HG03439 (cell line): Measurements from ENCODE around the gene LRIT2.
A peak's percentile ranks its signal among the peaks of the same experiment; 100 is the strongest.
"Not testable (repeated sequence)": the region's sequence is repeated elsewhere in the genome, so short reads cannot be mapped to it uniquely, and the experiment has no call there.

ENCODE experiments used
- ATAC-seq: cut with Tn5 transposase; IDR thresholded peaks from one replicate; pipeline ENCODE4 v1.9.1; 2021; ENCODE audit warnings: mild to moderate bottlenecking, moderate library complexity; ENCODE audit not compliant: unreplicated experiment

The LRIT2 gene

GRCh38 chr10:84188815-84189214 is 36.5 kb downstream of the LRIT2 start:
- no peak for ATAC-seq

- no peak for ATAC-seq
Observed at GRCh38 chr10:84185526-84186175, 39.7 kb downstream of the LRIT2 start.

GRCh38 chr10:84184517-84184916 is 40.8 kb downstream of the LRIT2 start:
- no peak for ATAC-seq

GRCh38 chr10:84181631-84182030 is 43.7 kb downstream of the LRIT2 start:
- ATAC-seq, result no peak

- not testable (repeated sequence) for ATAC-seq
Observed at GRCh38 chr10:84180386-84180785, 45.0 kb downstream of the LRIT2 start.

- ATAC-seq, result peak; percentile 92
Observed at GRCh38 chr10:84179059-84179710, 46.2 kb downstream of the LRIT2 start.

GRCh38 chr10:84178160-84178609 is 47.2 kb downstream of the LRIT2 start:
- no peak for ATAC-seq

- ATAC-seq, result no peak
Observed at GRCh38 chr10:84177541-84178141, 47.7 kb downstream of the LRIT2 start.

- no peak for ATAC-seq
Observed at GRCh38 chr10:84176836-84177474, 48.4 kb downstream of the LRIT2 start.

GRCh38 chr10:84176351-84176750 is 49.0 kb downstream of the LRIT2 start:
- no peak for ATAC-seq

- ATAC-seq, result no peak
Observed at GRCh38 chr10:84175436-84175835, 49.9 kb downstream of the LRIT2 start.

GRCh38 chr10:84173501-84173929 is 51.8 kb downstream of the LRIT2 start, which contains the start of gene GPR15LG:
Gene GPR15LG, plus strand, starts transcription at chr10:84173801. Its CDS starts 51 bp downstream, at chr10:84173852.
- ATAC-seq, result peak; percentile 32

- ATAC-seq, result peak; percentile 53
Observed at GRCh38 chr10:84172467-84173356, 52.6 kb downstream of the LRIT2 start.

GRCh38 chr10:84171700-84172466 is 53.5 kb downstream of the LRIT2 start:
- peak; percentile 18 for ATAC-seq

- ATAC-seq, result not testable (repeated sequence)
Observed at GRCh38 chr10:84171237-84171636, 54.1 kb downstream of the LRIT2 start.
